Fibroblast of skin of abdomen (primary cell): ENCODE measurements around the gene CYTH4. TPM values are rescaled to one million over a fixed set of nuclear protein-coding genes. Genes with fewer than 3 reads are reported as not detected.
"Not testable (repeated sequence)": the region's sequence is repeated elsewhere in the genome, so short reads cannot be mapped to it uniquely, and the experiment has no call there.

ENCODE experiments used
- DNase-seq: peaks from one replicate; pipeline ENCODE4 v3.0.0-alpha.2; 2013
- polyA plus RNA-seq, 2 experiments: library from polyadenylated mRNA; unstranded; fragments of 120-200 nt; gene quantifications; one replicate each; pipeline ENCODE4 v1.2.1, GENCODE V29; 2013; ENCODE audit not compliant: insufficient read length in 2 of 2

The CYTH4 gene
- polyA plus RNA-seq (2013, experiment 1 of 2; ENCODE audit: insufficient read length): 0.22 TPM
- not detected for polyA plus RNA-seq (2013, experiment 2 of 2; ENCODE audit: insufficient read length)

GRCh38 chr22:37282385-37282677 is at the start of gene CYTH4:
Gene CYTH4 (plus strand): TSS chr22:37282508. CDS start chr22:37282570, 62 bp downstream.
- no peak for DNase-seq

GRCh38 chr22:37233371-37233750 is 48.9 kb upstream of the CYTH4 start:
- not testable (repeated sequence) for DNase-seq

- no peak for DNase-seq
These were observed 48.3 kb upstream of the CYTH4 start for GRCh38 chr22:37233751-37234631.

- DNase-seq: no peak
These were observed 47.3 kb upstream of the CYTH4 start for GRCh38 chr22:37234736-37235711.

- no peak for DNase-seq
These were observed 46.3 kb upstream of the CYTH4 start for GRCh38 chr22:37235897-37236607.

GRCh38 chr22:37237371-37238268 is 44.7 kb upstream of the CYTH4 start:
- DNase-seq: peak; percentile 69

- DNase-seq: no peak
These were observed 42.7 kb upstream of the CYTH4 start for GRCh38 chr22:37239336-37240239.

GRCh38 chr22:37240240-37240940 is 41.9 kb upstream of the CYTH4 start:
- no peak for DNase-seq

GRCh38 chr22:37240941-37241320 is 41.4 kb upstream of the CYTH4 start:
- DNase-seq: no peak

GRCh38 chr22:37241351-37242142 is 40.8 kb upstream of the CYTH4 start:
- no peak for DNase-seq

- DNase-seq: peak; percentile 24
These were observed 39.9 kb upstream of the CYTH4 start for GRCh38 chr22:37242395-37242918.

GRCh38 chr22:37243402-37244113 is 38.8 kb upstream of the CYTH4 start:
- no peak for DNase-seq

GRCh38 chr22:37244114-37244921 is 38.0 kb upstream of the CYTH4 start, which contains the start of gene RAC2:
Gene RAC2 (minus strand): TSS chr22:37244269. CDS start chr22:37244148, 121 bp downstream.
- peak; percentile 70 for DNase-seq

- DNase-seq: no peak
These were observed 37.2 kb upstream of the CYTH4 start for GRCh38 chr22:37244922-37245722.

- DNase-seq: no peak
These were observed 36.6 kb upstream of the CYTH4 start for GRCh38 chr22:37245740-37246139.

- DNase-seq: no peak
These were observed 34.1 kb upstream of the CYTH4 start for GRCh38 chr22:37248251-37248650.
